ENCODE measurements around the gene C2CD4D.
"Not testable (repeated sequence)": the region's sequence is repeated elsewhere in the genome, so short reads cannot be mapped to it uniquely, and the experiment has no call there.

Gene C2CD4D

DNA sequence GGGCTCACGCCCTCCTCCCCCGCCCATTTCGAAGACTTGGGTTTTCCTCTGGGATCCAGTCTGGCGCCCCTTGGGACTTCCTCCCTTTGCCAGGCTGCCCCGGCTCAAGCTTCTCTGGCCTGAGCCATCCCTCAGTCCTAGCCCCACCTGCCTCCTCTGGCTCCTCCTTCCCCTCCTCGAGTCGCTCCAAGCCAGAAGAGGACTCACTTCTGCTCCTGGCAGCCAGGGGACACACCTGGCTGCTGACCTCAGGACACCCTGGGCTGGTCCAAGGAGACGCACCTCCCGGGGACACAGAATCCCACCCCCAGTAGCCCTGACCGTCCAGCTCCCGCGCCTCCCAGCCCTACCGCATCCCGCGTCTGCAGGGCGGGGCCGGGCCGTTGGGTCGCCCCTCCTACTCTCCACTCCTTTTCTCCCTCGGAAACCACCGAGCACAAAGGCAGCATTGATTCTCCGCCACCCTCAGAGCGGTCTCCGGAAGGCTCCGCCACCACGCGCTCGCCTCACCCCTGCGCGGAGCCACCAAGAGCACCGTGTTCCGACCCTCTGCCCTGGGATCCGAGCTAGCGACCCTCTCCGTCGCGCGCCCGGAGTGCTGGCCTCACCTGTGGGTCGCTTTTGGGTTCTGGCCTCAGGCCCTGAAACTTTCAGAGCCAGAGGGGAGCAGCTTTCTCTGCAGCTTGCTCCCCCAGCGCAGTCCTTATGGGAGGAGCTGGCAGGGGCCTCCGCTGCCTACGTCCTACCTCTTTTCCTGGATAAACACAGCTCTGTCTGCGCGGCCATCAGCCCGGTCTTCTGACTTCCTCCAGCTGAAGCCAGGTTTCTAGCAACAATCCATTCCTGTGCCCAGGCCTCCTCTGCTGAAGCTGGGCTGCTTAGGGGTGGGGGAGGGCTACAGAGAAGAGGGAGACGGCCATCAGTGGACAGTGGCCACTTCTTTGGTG, at the start of gene C2CD4D:
Gene C2CD4D, minus strand, starts transcription at position 364 of the 947 bp plus-strand sequence. CDS start 831 bp downstream, outside the sequence.
- DNase-seq = peak; percentile 66 to 84

- peak in 1 of 2 donors; percentile 60 for DNase-seq
These were observed 49.5 kb upstream of the C2CD4D start for GRCh38 chr1:151888972-151889570.

- no peak for DNase-seq
These were observed 47.4 kb upstream of the C2CD4D start for GRCh38 chr1:151887028-151887427.

DNA sequence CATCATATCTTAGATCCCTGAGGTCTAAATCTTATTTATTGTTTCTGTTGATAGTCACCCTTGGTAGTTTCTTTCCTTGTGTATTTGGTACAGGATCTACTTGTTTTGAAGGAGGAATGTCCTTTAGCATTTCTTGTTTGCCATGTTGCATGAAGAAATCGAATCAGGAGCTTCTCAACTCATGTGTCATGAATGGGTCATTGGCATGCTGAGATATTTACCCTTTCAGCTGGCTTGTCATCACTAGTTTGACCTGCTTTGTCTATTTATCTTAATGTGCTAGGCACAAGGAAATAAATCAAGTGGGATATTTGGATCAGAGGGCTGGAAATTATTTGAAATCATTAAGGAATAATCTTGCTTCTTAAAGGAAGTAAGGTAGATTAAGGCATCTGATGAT, 45.9 kb upstream of the C2CD4D start:
- no peak for DNase-seq

GRCh38 chr1:151884879-151885278, 45.3 kb upstream of the C2CD4D start:
- not testable (repeated sequence) for DNase-seq

DNA sequence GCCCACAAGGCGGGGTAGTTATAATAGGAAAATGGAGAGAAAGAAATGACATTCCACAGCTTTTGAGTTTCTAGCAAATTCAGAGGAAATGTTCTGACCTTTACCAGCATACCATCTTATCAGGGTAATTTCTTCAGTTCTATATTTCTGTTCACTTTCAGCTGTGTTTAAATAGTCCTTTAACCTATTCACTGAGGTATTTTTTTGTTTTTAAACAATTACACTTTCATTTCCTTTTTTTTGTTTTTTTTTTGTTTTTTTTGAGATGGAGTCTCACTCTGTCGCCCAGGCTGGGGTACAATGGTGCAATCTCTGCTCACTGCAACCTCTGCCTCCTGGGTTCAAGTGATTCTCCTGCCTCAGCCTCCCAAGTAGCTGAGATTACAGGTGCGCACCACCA, 44.8 kb upstream of the C2CD4D start:
- not testable (repeated sequence) for DNase-seq

DNA sequence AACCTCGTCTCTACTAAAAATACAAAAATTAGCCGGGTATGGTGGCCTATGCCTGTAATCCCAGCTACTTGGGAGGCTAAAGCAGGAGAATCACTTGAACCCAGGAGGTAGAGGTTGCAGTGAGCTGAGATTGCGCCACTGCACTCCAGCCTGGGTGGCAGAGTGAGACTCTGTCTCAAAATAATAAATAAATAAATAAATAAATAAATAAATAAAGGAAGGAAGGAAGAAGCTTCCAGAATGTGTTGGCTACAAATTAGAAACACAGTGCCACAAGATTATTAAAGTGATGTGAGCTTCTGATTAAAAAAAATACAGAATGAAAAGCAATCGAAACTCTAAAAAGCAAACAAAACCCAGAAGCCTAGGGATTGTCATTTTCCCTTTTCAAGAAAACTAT, 44.3 kb upstream of the C2CD4D start:
- not testable (repeated sequence) for DNase-seq

DNA sequence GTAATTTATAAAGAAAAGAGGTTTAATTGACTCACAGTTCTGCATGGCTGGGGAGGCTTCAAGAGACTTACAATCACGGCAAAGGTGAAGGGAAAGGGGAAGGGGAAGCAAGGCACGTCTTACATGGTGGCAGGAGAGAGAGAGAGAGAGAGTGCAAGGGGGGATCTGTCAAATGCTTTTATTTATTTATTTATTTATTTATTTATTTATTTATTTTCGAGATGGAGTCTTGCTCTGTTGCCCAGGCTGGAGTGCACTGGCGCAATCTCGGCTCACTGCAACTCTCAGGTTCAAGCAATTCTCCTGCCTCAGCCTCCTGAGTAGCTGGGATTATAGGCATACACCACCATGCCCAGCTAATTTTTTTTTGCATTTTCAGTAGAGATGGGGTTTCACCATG, 43.3 kb upstream of the C2CD4D start:
- DNase-seq = not testable (repeated sequence)

GRCh38 chr1:151882466-151882865, 42.8 kb upstream of the C2CD4D start:
- no peak for DNase-seq

DNA sequence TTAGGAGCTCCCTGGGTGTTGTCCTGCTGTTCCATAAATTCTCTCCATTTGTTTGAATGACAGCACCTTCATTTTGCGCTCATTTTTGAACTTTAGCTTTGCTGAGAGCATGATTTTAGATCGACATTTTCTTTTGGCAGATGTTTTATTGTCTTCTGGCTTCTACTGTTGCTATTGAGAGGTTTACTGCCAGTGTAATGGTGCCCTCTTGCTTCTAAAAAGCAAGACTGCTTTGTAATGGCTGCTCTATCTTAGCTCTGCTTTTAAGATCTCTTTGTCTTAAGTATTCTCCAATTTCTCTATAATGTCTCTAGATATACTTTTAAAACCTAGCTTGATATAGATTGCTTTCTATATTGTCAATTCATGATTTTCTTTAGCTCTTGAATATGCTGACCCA, 41.9 kb upstream of the C2CD4D start:
- DNase-seq = no peak

DNA sequence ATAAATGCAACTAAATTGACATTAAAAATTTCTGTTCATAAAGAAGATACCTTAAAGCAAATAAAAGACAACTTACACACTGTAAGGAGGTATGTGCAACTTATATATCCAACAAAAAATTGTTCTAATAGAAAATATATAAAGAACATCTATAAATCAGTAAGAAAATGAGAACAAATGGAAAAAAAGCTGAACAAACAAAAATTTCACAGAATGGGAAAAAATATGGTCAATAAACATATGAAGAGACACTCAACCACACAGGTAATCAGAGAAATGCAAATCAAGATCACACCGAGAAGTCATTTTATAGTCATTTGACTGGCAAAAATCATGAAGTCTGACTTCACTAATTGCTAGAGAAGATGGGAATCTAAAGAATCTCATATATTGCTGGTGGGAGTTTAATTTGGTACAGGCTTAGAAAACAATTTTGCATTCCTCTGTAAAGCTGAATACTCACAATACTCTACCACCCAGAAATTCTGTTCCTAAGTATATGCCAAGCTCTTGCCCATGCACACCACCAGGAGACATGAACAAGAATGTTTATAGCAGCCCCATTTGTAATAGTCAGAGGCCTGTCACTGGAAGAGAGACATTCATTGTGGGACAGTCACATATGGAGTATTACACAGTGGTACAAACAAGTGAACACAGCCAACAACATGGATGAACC, 35.9 kb upstream of the C2CD4D start:
- no peak for DNase-seq

- DNase-seq = not testable (repeated sequence)
These were observed 33.2 kb upstream of the C2CD4D start for GRCh38 chr1:151872776-151873175.

GRCh38 chr1:151871284-151872030, 31.8 kb upstream of the C2CD4D start:
- no peak for DNase-seq

GRCh38 chr1:151868486-151868885, 28.9 kb upstream of the C2CD4D start:
- DNase-seq = no peak

GRCh38 chr1:151867765-151868411, 28.3 kb upstream of the C2CD4D start:
- no peak for DNase-seq

GRCh38 chr1:151867321-151867720, 27.7 kb upstream of the C2CD4D start:
- DNase-seq = no peak

GRCh38 chr1:151864411-151864810, 24.8 kb upstream of the C2CD4D start:
- DNase-seq = no peak

DNA sequence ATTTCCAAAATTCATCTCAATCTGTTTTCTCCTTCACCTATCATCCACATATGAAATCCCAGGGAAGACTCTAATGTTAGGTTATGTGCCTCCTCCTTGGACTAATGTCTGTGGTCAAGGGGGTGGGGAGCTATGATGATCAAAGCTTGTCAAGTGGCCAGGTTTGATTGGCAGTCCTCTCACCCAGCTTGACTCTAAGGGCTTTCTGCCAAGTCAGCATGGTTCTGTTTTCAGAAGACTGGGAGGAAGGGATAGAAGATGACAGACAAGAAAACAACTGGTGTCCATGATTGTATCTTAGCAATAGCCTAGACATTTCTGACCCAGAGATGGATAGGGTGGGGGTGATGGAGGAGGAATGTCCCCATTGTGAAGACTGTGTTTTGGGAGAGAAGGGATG, 23.0 kb upstream of the C2CD4D start:
- no peak for DNase-seq

GRCh38 chr1:151860504-151861187, 21.0 kb upstream of the C2CD4D start:
- no peak for DNase-seq

DNA sequence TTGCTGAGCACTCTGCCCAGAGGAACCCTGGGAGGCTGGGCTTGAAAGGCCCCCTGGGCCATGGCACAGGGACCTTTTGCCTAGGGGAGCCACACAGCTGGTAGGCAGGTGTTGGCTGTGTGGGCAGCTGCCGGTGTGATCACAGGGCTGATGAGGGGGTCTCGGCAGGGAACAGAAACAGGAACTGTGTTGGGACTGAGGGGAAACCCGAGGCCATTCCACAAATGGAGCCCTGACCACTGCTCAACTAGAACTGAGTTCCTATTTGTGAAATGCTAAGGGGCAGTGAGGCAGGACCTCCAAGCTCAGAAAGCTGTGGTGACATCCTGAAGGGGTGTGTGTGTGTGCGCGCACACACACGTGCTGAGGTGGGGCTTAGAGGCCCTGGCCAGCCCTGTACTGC, 20.3 kb upstream of the C2CD4D start:
- DNase-seq = no peak

DNA sequence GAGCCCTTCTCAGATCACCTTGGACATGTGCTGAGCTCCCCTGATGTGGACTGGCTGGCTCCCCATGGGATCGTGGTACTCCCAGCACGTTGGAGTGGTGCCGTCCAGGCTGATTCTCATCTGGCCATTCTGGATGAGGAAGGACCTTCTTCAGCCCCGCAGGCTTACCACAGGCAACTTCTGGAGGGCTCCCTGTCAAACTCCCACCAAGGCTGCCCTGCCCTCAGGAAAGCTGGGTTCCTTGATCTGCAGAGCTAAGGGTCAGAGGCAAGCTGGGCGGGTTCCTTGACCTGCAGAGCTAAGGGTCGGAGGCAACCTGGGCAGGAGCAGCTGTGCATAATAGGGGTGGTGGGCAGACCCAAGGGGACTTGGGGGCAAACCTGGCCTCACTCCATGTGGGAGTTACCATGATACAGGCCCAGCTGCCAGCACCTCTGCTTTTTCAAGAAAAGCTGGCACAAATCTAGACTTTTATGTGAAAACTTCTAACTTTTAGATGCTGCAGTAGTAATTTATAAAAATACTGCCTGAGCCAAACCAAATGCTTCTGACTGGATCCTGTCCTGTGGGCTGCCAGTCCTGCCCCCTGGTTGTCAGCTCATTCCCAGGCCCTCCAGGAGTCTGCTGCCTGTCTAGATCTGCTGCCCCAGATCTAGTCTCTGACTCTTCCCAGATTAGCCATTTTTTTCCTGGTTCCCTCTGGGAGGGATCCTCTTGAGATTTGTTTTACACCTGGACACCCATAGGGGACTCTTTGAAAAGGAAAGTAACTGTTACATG, 19.5 kb upstream of the C2CD4D start:
- DNase-seq = no peak
